Muscle of leg (tissue), 11 donors: ENCODE data around the gene AGAP1. TPM values are rescaled to one million over a fixed set of nuclear protein-coding genes. Genes with fewer than 3 reads are reported as not detected.

ENCODE experiments used
- DNase-seq: peaks from one replicate; pipeline ENCODE4 v3.0.0; 2013
- H3K27ac ChIP-seq: one replicate; pipeline ENCODE4 v1.5.1; 2013; ENCODE audit warnings: mild to moderate bottlenecking, low read length, control low read depth
- H3K27me3 ChIP-seq: one replicate; pipeline ENCODE4 v1.6.1; 2013; ENCODE audit warnings: low read length; ENCODE audit not compliant: control insufficient read depth, insufficient read depth
- H3K36me3 ChIP-seq: one replicate; pipeline ENCODE4 v1.6.1; 2013; ENCODE audit warnings: low read length; ENCODE audit not compliant: control insufficient read depth, insufficient read depth
- H3K4me1 ChIP-seq: one replicate; pipeline ENCODE4 v1.6.1; 2013; ENCODE audit warnings: low read length; ENCODE audit not compliant: control insufficient read depth, insufficient read depth
- H3K4me3 ChIP-seq: one replicate; pipeline ENCODE4 v1.5.1; 2013; ENCODE audit warnings: low read length, control low read depth
- H3K9me3 ChIP-seq: replicated peaks from 2 replicates; pipeline ENCODE4 v1.6.1; 2013; ENCODE audit warnings: low read depth, low read length; ENCODE audit not compliant: control insufficient read depth
- WGBS: methylation state at CpG from one replicate; pipeline ENCODE4 v1.1.5; 2013; ENCODE audit warnings: missing lambda C conversion rate; ENCODE audit not compliant: insufficient coverage; 5-methylcytosine and 5-hydroxymethylcytosine counted together
- polyA plus RNA-seq, 8 donors: library from polyadenylated mRNA; unstranded; fragments of 120-200 nt; gene quantifications; one replicate each; pipeline versions ENCODE4 v1.2.1 to v1.2.3, GENCODE V29; 2013; ENCODE audit warnings: inconsistent platforms in 1 of 8, low replicate concordance in 1 of 8; ENCODE audit not compliant: insufficient read length in 8 of 8, insufficient read depth in 1 of 8
- total RNA-seq: library from RNA; stranded (reverse); fragments of 120-200 nt; gene quantifications from one replicate; pipeline ENCODE4 v1.2.4, GENCODE V29; 2013

AGAP1 gene
- total and polyA plus RNA-seq, 9 donors: 19.1 to 32.0 (median 26.8) TPM

DNA sequence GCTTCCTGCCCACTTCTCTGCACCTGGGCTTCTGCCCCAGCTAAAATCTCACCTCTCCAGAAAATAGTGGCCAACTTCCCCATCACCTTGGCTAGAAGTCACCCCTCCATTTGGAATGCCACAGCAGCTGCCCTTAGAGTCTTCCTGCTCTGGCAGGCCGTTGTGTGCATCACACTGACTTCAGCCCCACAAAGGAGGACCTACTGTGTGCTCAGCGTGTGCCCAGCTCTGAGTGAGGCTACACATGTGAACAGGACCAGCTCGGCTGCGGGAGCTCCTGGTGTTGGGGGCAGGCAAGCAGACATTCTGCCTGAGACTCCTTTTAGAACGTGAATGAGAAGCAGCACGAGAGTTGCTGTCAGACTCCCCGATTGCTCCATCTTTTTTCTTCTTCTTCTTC lies 78.7 kb downstream of the AGAP1 start:
- no peak overlapping the region for H3K27ac ChIP-seq
- no peaks in the 10 kb centered on the region for H3K27me3 ChIP-seq
- H3K36me3 ChIP-seq: peaks cover 9% of the 10 kb centered on the region
- DNase-seq: no peak
- peaks cover 11% of the 10 kb centered on the region for H3K9me3 ChIP-seq
- H3K4me1 ChIP-seq: peaks cover 20% of the 10 kb centered on the region
- 87% methylated on average over 6 of the region's 7 CpGs for WGBS
- H3K4me3 ChIP-seq: no peak overlapping the region

DNA sequence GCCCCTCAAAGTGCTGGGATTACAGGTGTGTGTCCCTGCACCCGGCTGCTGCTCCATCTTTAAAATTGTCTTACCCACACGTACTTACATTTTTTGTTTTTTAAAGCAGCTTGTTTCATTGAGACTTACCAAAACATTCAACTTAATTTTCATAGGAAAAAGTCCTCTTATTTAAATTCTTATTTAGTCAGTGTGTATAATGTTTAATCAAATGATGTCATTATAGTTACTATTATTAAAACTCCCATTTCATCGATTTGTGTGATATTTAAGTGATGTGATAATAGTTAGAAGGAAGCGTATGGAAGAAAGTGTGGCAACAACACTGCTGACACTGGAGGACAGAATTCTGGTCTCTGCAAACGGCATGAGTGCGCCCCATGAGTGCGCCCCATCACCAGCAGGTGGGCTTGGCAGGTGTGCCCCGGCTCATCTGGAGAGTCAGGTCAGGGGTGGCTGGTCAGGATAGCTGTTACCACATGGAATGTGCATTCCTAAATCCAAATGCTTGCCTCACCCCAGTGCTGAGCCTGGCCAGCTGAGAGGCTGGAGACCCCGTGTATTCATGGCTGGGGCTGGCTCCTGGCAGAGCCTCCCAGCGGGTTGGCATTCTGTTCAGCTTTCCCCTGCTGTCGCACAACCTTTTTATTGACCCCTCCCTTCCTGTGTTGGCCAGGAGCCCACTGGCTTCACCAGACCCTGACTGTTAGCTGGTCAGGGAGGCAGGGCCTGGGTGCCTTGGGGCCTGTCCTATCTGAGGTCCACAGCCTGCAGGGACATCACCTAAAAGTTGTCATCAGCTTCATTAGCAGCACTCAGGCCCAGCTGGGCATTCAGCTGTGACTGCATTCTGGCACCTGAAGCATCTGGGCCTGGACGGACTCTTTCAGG lies 79.7 kb downstream of the AGAP1 start:
- WGBS: 75% methylated on average over 9 of the region's 12 CpGs
- no peaks in the 10 kb centered on the region for H3K27me3 ChIP-seq
- peak; percentile 56 for DNase-seq
- peaks cover 3% of the 10 kb centered on the region for H3K9me3 ChIP-seq
- H3K36me3 ChIP-seq: peaks cover 2% of the 10 kb centered on the region
- H3K4me3 ChIP-seq: no peak overlapping the region
- H3K27ac ChIP-seq: no peak overlapping the region
- H3K4me1 ChIP-seq: peaks cover 25% of the 10 kb centered on the region

DNA sequence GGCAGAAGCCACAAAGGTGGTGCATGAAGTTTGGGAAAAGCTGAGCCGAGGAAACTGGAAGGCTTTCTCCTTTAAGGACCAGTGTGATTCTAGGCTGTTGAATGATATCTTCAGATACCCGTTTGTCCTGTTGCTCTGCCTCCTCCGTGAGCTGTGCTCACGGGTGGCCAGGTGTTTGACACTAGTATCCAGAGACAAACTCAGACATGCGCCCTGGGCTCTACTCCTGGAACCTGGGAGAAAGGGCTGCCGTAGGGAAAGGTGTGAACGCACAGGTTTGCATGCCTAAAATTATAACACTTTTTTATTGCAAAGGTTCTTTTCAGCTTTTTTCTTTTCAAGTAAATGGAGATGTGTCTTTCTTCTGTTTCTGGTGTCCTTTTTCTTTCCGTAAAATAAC lies 81.6 kb downstream of the AGAP1 start:
- H3K4me3 ChIP-seq: no peak overlapping the region
- H3K4me1 ChIP-seq: peaks cover 25% of the 10 kb centered on the region
- H3K9me3 ChIP-seq: no peaks in the 10 kb centered on the region
- WGBS: 68% methylated on average over 5 of the region's 8 CpGs
- H3K27me3 ChIP-seq: no peaks in the 10 kb centered on the region
- no peak overlapping the region for H3K27ac ChIP-seq
- H3K36me3 ChIP-seq: no peaks in the 10 kb centered on the region
- no peak for DNase-seq

- DNase-seq: no peak
- H3K4me3 ChIP-seq: no peak overlapping the region
- H3K27me3 ChIP-seq: no peaks in the 10 kb centered on the region
- H3K9me3 ChIP-seq: no peaks in the 10 kb centered on the region
- peaks cover 25% of the 10 kb centered on the region for H3K4me1 ChIP-seq
- 95% methylated on average over 5 of the region's 8 CpGs for WGBS
- no peaks in the 10 kb centered on the region for H3K36me3 ChIP-seq
- no peak overlapping the region for H3K27ac ChIP-seq
Observed at GRCh38 chr2:235575904-235576303, 82.1 kb downstream of the AGAP1 start.

GRCh38 chr2:235576337-235576910 lies 82.6 kb downstream of the AGAP1 start:
- peaks cover 25% of the 10 kb centered on the region for H3K4me1 ChIP-seq
- WGBS: 73% methylated on average over 6 of the region's 11 CpGs
- no peaks in the 10 kb centered on the region for H3K9me3 ChIP-seq
- no peaks in the 10 kb centered on the region for H3K36me3 ChIP-seq
- no peak overlapping the region for H3K4me3 ChIP-seq
- H3K27ac ChIP-seq: no peak overlapping the region
- no peaks in the 10 kb centered on the region for H3K27me3 ChIP-seq
- no peak for DNase-seq

DNA sequence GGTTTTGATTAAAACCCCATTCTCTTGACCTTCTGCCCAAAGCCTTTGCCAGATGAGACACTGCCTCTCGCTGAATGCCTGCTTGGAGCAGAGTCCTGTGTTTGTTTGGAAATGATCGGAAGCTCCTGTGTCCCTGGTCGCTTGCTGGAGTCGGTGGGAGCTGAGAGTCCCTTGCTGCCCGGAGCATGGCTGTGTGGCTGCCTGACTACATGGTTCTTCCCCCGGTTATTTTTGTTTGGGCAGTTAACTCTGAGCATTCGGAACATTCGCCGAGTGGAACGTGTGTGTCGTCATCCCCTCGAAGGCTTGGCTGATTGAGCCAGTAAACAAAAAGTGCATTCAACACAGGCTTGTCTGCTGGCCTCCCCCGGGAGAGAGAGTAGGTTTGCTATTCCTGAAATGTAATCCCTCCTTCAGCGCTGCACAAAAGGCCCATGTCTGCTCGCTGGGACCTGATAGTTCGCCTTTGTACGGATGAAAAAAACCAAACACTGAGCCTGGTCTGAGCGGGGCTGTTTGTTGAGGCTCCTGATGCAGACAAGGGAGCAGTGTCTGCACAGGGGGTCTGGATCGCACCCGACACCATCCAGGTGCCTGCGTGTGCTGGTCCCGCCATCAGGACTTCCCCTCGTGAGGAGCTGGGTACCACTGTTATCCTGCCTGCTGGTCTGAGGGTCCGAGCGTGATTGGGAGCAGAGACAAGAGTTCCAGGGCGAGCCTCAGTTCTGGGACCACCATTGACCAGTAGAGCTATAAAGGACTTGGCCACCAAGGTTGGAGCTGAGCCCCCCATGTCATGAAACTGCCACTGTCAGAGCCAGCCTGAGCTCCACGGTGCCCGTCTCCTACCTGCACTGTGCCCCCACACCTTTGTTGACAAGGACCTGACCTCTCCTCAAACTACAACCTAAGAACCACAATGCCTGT lies 83.8 kb downstream of the AGAP1 start:
- no peaks in the 10 kb centered on the region for H3K9me3 ChIP-seq
- 37% methylated on average over 25 of the region's 28 CpGs for WGBS
- H3K36me3 ChIP-seq: no peaks in the 10 kb centered on the region
- H3K27ac ChIP-seq: peak overlapping the region; percentile 63
- H3K4me1 ChIP-seq: peaks cover 27% of the 10 kb centered on the region
- H3K4me3 ChIP-seq: no peak overlapping the region
- no peaks in the 10 kb centered on the region for H3K27me3 ChIP-seq
- DNase-seq: peak; percentile 88

DNA sequence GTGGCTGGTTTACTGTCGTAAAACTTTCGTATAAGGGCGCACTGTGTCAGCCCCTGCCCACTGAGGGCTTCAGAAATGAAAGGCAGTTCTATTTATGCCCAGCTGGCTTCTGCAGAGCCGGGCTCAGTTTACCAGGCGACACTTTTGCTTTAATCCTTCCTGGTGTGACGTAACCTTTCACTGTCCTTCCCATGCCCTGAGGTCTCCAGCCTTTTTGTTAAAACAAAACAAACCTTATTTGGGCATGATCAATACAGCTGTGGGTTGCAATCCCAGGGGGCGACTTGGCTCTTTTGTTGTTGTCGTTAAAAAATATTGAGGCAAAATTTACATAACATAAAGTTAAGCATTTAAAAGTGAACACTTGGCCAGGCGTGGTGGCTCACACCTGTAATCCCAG lies 85.3 kb downstream of the AGAP1 start:
- 91% methylated on average over 6 of the region's 9 CpGs for WGBS
- H3K27me3 ChIP-seq: no peaks in the 10 kb centered on the region
- H3K27ac ChIP-seq: no peak overlapping the region
- no peak overlapping the region for H3K4me3 ChIP-seq
- H3K4me1 ChIP-seq: peaks cover 20% of the 10 kb centered on the region
- H3K36me3 ChIP-seq: no peaks in the 10 kb centered on the region
- H3K9me3 ChIP-seq: no peaks in the 10 kb centered on the region
- DNase-seq: no peak

DNA sequence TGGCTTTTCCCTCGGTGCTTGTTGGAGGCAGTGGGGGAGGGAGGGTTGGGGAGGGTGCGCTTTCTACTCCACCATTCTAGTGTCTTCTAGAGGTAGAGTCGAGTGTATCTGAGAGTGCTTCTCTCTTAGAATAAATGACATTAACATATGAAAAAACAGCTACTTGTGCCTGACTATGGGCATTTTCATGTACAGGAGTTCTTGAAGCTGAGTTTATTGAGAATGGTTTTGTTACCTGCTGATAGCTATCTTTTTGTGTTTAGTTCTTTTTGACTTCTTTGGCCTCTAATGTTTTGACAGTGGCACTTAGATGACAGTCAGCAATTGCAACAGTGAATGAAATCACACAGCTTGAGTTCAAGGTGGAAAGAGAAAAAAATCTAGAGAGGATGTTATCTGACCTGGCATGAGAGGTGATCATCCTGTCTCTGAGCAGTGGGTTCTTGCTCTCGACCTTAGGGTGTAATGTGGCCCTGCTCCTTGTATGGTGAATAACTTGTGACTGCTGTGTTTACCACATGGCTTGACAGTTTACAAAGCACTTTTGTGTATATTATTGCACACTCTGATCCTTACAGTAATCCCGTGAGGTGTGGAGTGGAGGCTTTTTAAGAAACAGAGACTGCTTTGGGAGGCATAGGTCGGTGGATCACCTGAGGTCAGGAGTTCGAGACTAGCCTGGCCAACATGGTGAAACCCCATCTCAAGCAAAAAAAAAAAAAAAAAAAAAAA lies 86.7 kb downstream of the AGAP1 start:
- H3K27ac ChIP-seq: no peak overlapping the region
- H3K27me3 ChIP-seq: no peaks in the 10 kb centered on the region
- 71% methylated on average over 1 of the region's 7 CpGs for WGBS
- no peak overlapping the region for H3K4me3 ChIP-seq
- peaks cover 20% of the 10 kb centered on the region for H3K4me1 ChIP-seq
- no peaks in the 10 kb centered on the region for H3K36me3 ChIP-seq
- DNase-seq: no peak
- H3K9me3 ChIP-seq: no peaks in the 10 kb centered on the region

DNA sequence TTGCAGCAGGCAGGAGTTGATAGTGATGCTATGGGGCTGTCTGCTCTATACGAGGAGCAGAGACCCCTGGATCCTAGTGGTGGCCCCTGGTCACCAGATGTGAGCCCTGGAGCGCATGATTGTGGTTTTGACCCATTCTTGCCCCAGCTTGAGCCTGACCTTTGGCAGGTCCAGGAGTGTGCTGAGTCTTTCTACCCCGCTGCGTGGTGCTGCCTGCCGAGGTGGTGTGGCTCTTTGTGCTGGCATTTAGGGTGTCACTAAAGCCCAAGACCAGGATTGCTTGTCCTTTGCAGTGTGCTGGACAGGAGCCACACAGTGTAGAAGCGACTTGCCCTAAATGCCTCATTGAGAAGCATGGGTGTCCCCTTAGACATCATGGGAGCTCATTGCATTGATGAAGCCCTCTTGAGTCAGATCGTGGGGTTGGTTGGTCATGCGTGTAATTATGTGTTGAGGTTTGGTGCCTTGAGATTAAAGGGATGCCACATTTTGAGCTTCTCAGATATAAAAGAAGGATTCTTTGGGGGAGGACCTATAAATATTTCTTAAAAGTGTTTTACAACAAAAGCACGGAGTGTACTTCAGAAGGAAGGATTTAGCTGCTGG lies 88.3 kb downstream of the AGAP1 start:
- Histone ChIP-seq H3K36me3 (no peaks in the 10 kb centered on the region), H3K4me1 (peaks cover 12% of the 10 kb centered on the region), H3K4me3 (no peak overlapping the region), H3K27me3 (no peaks in the 10 kb centered on the region), H3K9me3 (no peaks in the 10 kb centered on the region), H3K27ac (no peak overlapping the region)
- WGBS: 88% methylated on average over 6 of the region's 9 CpGs
- DNase-seq: no peak
